Measurements from ENCODE around the gene PRC1. TPM values are rescaled to one million over a fixed set of nuclear protein-coding genes. Genes with fewer than 3 reads are reported as not detected.

PRC1 gene
- total RNA-seq, 4 donors from 2014 or later = 3.6 to 12.9 (median 7.2) TPM

GRCh38 chr15:90952901-90953677, 41.2 kb downstream of the PRC1 start:
- H3K4me3 ChIP-seq (replicated peaks in 1 of 3) = no peak overlapping the region
- TF ChIP-seq POLR2A (IDR thresholded peaks at IDR 0.05) = no peak
- TF ChIP-seq CTCF (IDR thresholded peaks at IDR 0.05) = no peak
- H3K4me1 ChIP-seq = peaks cover 21 to 22% of the 10 kb centered on the region in 2 donors
- intact Hi-C loops (cut with DNase I) = no loop called here
- peaks cover 32 to 39% of the 10 kb centered on the region in 2 donors for H3K36me3 ChIP-seq
- H3K27ac ChIP-seq = no peak overlapping the region
- DNase-seq = no peak
- H3K27me3 ChIP-seq = no peaks in the 10 kb centered on the region
- no peaks in the 10 kb centered on the region for H3K9me3 ChIP-seq
- WGBS, 2 donors = 95 to 98% methylated on average over 6 to 14 of the region's 14 CpGs

GRCh38 chr15:90950676-90951075, 43.7 kb downstream of the PRC1 start:
- 95 to 97% methylated on average over 6 of the region's 6 CpGs for WGBS, 2 donors
- Histone ChIP-seq H3K27me3 (no peaks in the 10 kb centered on the region), H3K4me1 (peaks cover 4 to 6% of the 10 kb centered on the region in 2 donors), H3K9me3 (no peaks in the 10 kb centered on the region), H3K27ac (no peak overlapping the region), H3K36me3 (peaks cover 50 to 54% of the 10 kb centered on the region in 2 donors), H3K4me3 (replicated peaks in 1 of 3) (no peak overlapping the region)
- no peak for TF ChIP-seq CTCF (IDR thresholded peaks at IDR 0.05)
- no peak for TF ChIP-seq POLR2A (IDR thresholded peaks at IDR 0.05)
- intact Hi-C loops (cut with DNase I) = no loop called here
- DNase-seq = no peak

GRCh38 chr15:90949979-90950675, 44.2 kb downstream of the PRC1 start:
- Histone ChIP-seq H3K9me3 (no peaks in the 10 kb centered on the region), H3K36me3 (peaks cover 50 to 59% of the 10 kb centered on the region in 2 donors), H3K27ac (no peak overlapping the region), H3K27me3 (no peaks in the 10 kb centered on the region), H3K4me3 (replicated peaks in 1 of 3) (no peak overlapping the region), H3K4me1 (peaks cover 0 to under 1% of the 10 kb centered on the region in 2 donors)
- no peak for TF ChIP-seq POLR2A (IDR thresholded peaks at IDR 0.05)
- no peak for TF ChIP-seq CTCF (IDR thresholded peaks at IDR 0.05)
- 95 to 96% methylated on average over 16 to 18 of the region's 23 CpGs for WGBS, 2 donors
- intact Hi-C loops (cut with DNase I) = no loop called here
- no peak for DNase-seq

- no peak for DNase-seq
- H3K27ac ChIP-seq = no peak overlapping the region
- no peaks in the 10 kb centered on the region for H3K27me3 ChIP-seq
- H3K4me1 ChIP-seq = no peaks in the 10 kb centered on the region
- TF ChIP-seq CTCF (IDR thresholded peaks at IDR 0.05) = no peak
- no peak for TF ChIP-seq POLR2A (IDR thresholded peaks at IDR 0.05)
- intact Hi-C loops (cut with DNase I) = no loop called here
- no peak overlapping the region for H3K4me3 ChIP-seq (replicated peaks in 1 of 3)
- H3K9me3 ChIP-seq = no peaks in the 10 kb centered on the region
- 93 to 94% methylated on average over 6 to 8 of the region's 8 CpGs for WGBS, 2 donors
- H3K36me3 ChIP-seq = peaks cover 65 to 74% of the 10 kb centered on the region in 2 donors
Measured at GRCh38 chr15:90948506-90948905, 45.8 kb downstream of the PRC1 start.
